GM19395 (cell line): ENCODE measurements around the gene STK24.

Experiments
- ATAC-seq: cut with Tn5 transposase; IDR thresholded peaks from one replicate; pipeline ENCODE4 v1.9.1; 2021; ENCODE audit warnings: mild to moderate bottlenecking, moderate library complexity; ENCODE audit not compliant: unreplicated experiment

STK24 gene

DNA sequence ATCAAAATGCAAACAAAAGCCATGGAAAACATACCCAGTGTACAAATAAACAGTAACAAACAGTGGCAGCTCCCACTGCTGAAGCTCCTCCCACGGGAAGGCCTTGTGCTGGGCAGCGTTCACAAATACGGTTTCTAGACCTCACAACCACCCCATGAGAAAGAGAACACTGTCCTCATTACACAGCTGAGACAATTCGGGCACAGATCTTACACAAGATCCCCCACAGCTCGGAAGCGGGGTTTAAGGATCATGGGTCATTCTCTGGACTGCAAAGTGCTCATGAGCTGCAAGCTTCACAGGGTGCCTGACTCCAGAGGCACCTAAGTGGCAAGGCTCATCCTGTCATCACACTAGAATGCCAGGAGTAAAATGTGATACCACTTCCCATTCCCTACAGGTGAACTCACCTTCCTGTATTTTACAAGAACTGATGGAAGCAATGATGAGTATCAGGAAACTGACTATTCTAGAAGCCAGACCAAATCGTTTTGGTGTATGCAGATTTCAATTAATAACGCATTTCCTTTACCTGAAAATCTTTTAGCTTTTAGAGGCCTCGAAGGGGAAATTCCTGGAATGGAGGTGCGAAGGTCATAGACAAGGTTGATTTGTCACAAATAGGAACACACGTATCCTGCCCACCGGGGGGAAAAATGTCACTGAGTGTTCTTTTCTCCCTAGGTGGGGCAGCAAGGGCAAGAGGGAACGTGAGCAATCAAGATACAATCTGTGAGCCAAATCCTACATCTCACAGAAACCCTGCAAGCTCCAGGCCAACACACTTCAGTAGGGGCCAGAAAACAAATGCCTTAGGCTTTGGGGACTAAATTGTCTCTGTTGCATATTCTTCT, 41.2 kb downstream of the STK24 start:
- ATAC-seq = no peak

GRCh38 chr13:98534821-98535220, 42.1 kb downstream of the STK24 start:
- ATAC-seq = no peak

- no peak for ATAC-seq
Measured at GRCh38 chr13:98533912-98534311, 43.0 kb downstream of the STK24 start.

DNA sequence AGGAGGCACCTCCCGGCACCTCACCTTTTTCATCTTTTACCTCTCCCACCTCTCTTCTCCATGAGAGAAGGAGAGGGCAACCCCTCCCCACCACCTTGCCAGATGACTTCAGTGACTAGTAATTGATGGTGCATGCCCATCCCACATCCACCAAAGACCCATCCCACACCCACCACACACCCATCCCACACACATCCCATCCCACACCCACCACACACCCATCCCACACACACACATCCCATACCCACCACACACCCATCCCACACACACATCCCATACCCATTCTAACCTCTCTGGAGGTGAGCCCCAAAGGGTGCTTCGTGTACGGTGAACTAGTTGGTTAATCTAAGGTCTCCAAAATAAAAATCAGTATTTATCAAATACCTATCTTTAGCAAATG, 44.7 kb downstream of the STK24 start:
- ATAC-seq = no peak

DNA sequence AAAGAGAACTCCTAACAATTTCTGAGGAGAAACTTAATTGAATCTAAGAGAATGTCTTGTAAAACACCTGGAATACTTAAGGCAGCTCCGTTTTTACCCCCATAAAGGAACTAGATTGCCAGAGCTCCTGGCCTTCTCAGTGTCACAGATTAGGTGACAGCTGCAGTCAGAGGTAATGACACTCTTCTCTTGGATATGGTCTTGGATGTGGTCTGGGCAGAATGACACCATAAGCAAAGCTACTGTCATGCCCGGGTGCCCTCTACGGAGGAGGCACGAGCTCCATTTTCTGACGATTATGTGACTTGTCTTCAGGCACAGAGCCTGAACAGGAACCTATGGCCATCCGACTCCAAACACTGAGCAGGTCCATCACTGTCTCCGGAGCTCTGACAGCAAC, 46.7 kb downstream of the STK24 start:
- no peak for ATAC-seq

DNA sequence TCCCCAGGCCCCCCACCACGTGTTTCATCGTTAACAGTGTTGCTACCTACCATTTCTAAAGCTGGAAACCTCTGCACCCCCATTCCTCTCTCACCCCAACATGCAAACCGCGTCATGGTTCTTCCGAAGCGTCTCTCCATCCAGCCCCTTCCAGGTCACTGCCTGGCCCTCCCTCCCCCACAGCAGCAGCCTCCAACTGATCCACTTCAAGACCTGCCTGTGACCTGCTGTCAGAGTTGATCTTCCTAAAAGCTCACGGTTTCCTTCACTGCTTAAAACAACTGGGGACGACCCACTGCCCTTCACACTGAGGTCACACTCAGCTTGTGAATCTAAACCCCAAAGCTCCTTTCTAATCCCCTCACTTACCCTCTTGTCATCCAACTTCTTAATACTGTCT, 47.7 kb downstream of the STK24 start:
- ATAC-seq = no peak

- no peak for ATAC-seq
Measured at GRCh38 chr13:98528663-98529064, 48.2 kb downstream of the STK24 start.

GRCh38 chr13:98527526-98527925, 49.4 kb downstream of the STK24 start:
- no peak for ATAC-seq

DNA sequence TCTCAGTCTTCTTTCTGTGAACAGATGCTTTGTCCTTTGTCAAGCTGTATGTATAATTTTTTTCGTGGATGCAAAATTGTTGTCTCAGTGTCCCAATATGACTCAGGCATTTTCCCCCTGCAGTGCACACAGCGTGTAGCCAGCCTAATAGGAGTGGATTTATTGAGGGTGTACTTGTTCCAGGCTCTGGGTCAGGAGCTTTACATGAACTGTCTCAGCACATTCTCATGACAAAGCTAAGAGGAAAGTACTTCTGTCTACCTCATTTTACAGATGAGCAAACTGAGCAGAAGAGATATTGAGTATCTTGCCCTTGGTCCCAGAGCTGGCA, 50.8 kb downstream of the STK24 start:
- peak; percentile 28 for ATAC-seq

- peak; percentile 33 for ATAC-seq
Measured at GRCh38 chr13:98525456-98526181, 51.3 kb downstream of the STK24 start.

GRCh38 chr13:98524793-98525192, 52.1 kb downstream of the STK24 start:
- ATAC-seq = no peak

- no peak for ATAC-seq
Measured at GRCh38 chr13:98524391-98524790, 52.5 kb downstream of the STK24 start.

DNA sequence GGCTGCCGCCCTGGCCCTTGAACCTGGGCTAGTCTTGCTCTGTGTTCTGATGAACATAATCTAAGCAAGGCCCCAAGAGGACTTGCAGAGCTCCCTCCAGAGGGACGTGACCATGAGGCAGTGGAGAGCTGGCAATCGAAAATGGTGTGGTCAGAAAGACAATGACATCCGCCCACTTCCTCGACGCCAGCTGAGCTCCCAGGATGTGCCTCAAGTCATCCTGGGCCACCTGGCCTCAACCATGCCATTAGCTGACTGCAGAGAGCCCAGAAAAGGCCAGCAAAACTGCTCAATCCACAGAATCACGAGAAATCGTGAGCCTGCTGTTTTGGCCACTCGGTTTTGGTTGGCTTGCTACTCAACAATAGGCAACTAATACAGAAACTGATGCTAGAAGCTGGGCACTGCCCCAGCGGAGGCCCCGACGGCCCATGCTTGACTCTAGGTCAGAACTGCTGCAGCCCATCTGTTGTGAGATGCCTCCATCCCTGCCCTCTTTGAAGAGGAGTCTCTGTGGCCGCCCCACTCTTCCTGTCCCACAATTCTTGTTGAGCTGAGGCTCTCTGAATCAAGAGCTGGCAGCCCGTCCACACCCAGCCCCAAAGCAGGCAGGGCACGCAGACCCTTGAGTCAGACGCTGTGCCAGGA, 53.3 kb downstream of the STK24 start:
- peak; percentile 63 for ATAC-seq

GRCh38 chr13:98522371-98522770, 54.5 kb downstream of the STK24 start:
- no peak for ATAC-seq

DNA sequence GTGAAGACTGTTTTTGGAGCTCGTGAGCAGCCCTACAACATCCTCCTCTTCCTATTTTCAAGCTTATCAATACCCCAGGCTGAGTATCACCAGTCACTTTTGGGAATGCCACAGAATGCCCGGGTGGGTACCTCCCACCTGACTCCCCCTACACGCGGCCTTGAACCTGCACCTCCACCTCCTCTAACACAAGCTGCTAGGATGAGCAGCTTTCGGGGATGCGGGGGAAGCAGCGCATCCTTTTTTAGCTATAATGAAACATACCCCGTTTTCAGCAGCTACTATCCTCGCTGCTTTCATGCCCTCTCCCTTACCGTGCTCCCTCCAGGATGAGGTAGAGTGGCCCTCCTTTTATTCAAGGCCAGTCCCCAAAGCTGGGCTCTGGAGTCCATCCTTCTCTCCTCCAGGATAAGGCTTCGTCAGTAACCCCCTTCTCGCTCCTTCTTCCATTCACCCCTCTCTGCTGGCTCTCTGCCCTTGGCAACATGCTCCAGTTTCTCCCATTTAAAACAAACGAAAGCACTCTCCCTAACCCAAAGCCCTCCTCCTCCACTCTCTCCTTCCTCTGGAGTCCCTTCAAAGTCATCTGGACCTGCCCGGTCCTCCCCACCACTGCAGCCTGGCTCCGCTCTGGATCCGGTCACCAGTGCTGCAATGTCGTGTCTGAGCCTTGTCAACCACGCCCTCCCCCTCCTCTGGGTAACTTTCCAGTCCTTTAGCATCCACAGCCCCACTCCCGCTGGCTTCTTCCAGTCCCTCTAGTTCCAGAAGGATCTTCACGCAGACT, 55.3 kb downstream of the STK24 start:
- no peak for ATAC-seq

GRCh38 chr13:98520674-98521449, 56.0 kb downstream of the STK24 start:
- ATAC-seq = no peak

DNA sequence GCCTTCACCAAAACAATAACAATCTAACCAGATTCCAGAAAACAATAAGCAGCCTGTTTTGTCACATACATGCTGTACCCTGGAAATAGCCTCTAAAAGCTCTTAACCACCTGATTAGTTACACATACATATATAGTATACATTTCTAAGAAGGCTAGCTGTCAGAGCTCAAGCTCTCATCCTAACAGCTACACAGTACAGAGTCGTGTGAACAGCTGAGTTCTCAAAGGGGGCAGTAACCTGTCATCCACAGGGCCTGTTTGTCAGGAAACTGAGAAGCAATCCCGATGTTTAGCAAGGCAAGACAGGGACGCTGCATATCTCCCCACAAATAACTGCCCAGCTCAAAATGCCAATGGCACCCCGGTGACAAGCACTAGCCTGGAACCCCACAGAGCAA, 56.9 kb downstream of the STK24 start:
- no peak for ATAC-seq

DNA sequence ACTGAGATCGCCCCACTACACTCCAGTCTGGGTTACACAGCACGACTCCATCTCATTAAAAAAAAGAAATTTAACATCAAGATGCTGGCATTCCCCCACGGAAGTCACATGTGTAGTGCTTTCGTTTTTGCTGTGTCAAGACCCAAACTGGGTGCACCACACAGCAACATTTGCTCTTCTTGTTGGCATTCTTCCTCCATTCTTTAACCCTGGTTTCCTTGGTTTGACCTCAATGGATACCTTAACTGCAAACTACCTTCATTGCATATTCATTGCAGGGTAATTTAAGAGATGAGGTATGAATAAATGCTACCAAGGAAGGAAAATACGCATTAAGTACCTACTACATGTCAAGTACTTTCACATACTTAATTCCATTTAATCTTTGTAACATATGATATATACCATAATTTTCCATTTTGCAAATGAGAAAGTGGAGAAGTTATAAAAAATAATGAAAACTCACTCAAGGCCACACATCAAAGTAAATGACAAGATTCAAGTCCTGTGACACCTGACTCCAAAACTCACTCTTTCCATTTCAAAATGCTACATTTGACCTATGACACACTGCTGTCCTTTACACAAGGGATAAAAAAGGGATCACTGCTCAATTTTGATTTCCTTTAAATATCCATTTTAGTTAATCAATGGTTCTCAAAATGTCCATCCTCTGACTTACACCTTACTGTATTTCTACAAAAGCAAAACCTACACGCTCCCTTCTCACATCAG, 59.2 kb downstream of the STK24 start:
- no peak for ATAC-seq

DNA sequence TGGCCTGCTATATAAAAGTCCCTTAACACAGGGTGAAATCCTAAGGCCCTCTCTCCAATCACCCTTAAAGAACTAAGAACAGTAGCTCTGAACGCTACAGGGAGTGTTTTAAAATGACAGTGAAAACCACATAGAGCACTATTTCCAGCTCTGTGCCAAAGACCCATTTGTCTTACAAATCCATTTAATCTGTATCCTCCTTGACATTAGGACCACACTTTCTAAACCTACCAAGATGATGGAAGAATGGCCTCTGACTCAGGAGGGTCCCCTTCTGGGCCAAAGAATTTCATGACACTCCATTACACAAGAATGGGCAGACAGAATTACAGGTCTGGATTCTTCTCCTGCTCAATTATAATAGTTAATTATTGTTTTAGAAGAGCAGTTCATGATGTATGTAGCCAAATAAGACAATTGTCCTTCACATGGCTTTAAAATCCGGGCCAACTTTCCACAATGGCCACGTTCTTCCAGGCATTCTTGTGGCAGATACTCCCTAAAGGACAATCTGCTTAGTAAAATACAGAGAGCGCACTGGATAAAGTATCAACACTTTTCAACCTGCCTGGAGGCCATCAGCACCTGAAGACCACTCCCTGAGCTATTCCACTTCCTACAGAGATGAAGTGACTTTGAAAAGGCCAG, 61.0 kb downstream of the STK24 start:
- ATAC-seq = no peak
